GM23338 (cell line): Measurements from ENCODE around the gene DIAPH3. TPM values are rescaled to one million over a fixed set of nuclear protein-coding genes. Genes with fewer than 3 reads are reported as not detected.

ENCODE experiments used
- ATAC-seq: fragments of 200-7000 bp; cut with Tn5 transposase; 3 replicates; pipeline ENCODE4 v1.9.1; 2020
- DNase-seq: peaks from one replicate; pipeline ENCODE4 v3.0.0-alpha.2; 2015; ENCODE audit warnings: low spot score
- H2AFZ ChIP-seq: fragments of 200-600 bp; sonication (generic); 2 replicates; pipeline ENCODE4 v1.8.0; 2016; ENCODE audit warnings: antibody characterized with exemption, mild to moderate bottlenecking, moderate library complexity
- H3F3A ChIP-seq: fragments of 200-600 bp; sonication (generic); replicated peaks from 2 replicates; pipeline ENCODE4 v1.8.0; 2017; ENCODE audit warnings: antibody characterized with exemption, mixed run types, low read depth
- H3K27ac ChIP-seq: fragments of 200-600 bp; sonication (generic); 2 replicates; pipeline ENCODE4 v1.6.1; 2016; ENCODE audit warnings: low read depth
- H3K27me3 ChIP-seq: fragments of 200-600 bp; sonication (generic); 2 replicates; pipeline ENCODE4 v1.8.0; 2016; ENCODE audit warnings: mild to moderate bottlenecking, mixed run types, moderate library complexity; ENCODE audit not compliant: insufficient read depth
- H3K36me3 ChIP-seq: fragments of 200-600 bp; sonication (generic); 2 replicates; pipeline ENCODE4 v1.8.0; 2016; ENCODE audit warnings: mild to moderate bottlenecking; ENCODE audit not compliant: insufficient read depth
- H3K4me1 ChIP-seq: fragments of 200-600 bp; sonication (generic); 2 replicates; pipeline ENCODE4 v1.8.0; 2016; ENCODE audit warnings: mild to moderate bottlenecking, moderate library complexity; ENCODE audit not compliant: insufficient read depth
- H3K4me2 ChIP-seq: fragments of 200-600 bp; sonication (generic); 2 replicates; pipeline ENCODE4 v1.7.1; 2017; ENCODE audit warnings: mixed run types
- H3K4me3 ChIP-seq: fragments of 200-600 bp; sonication (generic); 2 replicates; pipeline ENCODE4 v1.6.1; 2016; ENCODE audit warnings: mixed run types
- H3K79me2 ChIP-seq: fragments of 200-600 bp; sonication (generic); replicated peaks from 2 replicates; pipeline ENCODE4 v1.8.0; 2017; ENCODE audit warnings: mild to moderate bottlenecking; ENCODE audit not compliant: insufficient read depth
- H3K9me2 ChIP-seq: fragments of 200-600 bp; sonication (generic); 2 replicates; pipeline ENCODE4 v1.8.0; 2017; ENCODE audit not compliant: insufficient read depth
- H4K20me1 ChIP-seq: fragments of 200-600 bp; sonication (generic); replicated peaks from 2 replicates; pipeline ENCODE4 v1.8.0; 2017; ENCODE audit warnings: mild to moderate bottlenecking; ENCODE audit not compliant: insufficient read depth
- H3K27ac Mint-ChIP-seq: 2 replicates; pipeline ENCODE4 v1.8.0; 2020; ENCODE audit warnings: inconsistent platforms, mild to moderate bottlenecking, moderate library complexity, mixed read lengths
- H3K27me3 Mint-ChIP-seq: 3 replicates; pipeline ENCODE4 v1.8.0; 2022; ENCODE audit warnings: low read depth, mild to moderate bottlenecking, moderate library complexity, mixed read lengths, inconsistent platforms; ENCODE audit not compliant: insufficient read depth, poor library complexity
- H3K36me3 Mint-ChIP-seq: 3 replicates; pipeline ENCODE4 v1.8.0; 2021; ENCODE audit warnings: low read depth, mild to moderate bottlenecking, inconsistent platforms, moderate library complexity, mixed read lengths
- H3K4me1 Mint-ChIP-seq: 3 replicates; pipeline ENCODE4 v1.8.0; 2020; ENCODE audit warnings: mild to moderate bottlenecking, inconsistent platforms, mixed read lengths
- H3K4me3 Mint-ChIP-seq: 3 replicates; pipeline ENCODE4 v1.8.0; 2021; ENCODE audit warnings: moderate library complexity, mild to moderate bottlenecking, inconsistent platforms, mixed read lengths
- H3K9me3 Mint-ChIP-seq: 3 replicates; pipeline ENCODE4 v1.8.0; 2020; ENCODE audit warnings: moderate library complexity, mild to moderate bottlenecking, inconsistent platforms, mixed read lengths
- CREB1 ChIP-seq: fragments of 250-450 bp; sonication (Bioruptor Pico); IDR thresholded peaks from 2 replicates; pipeline ENCODE4 v1.5.0; 2020; ENCODE audit warnings: low read depth, mild to moderate bottlenecking, moderate library complexity
- EZH2phosphoT487 ChIP-seq: fragments of 200-600 bp; sonication (generic); IDR thresholded peaks from one replicate; pipeline ENCODE4 v1.8.1; 2018; ENCODE audit warnings: antibody characterized with exemption; ENCODE audit not compliant: unreplicated experiment
- NANOG ChIP-seq: IDR thresholded peaks from 2 replicates; pipeline ENCODE4 v1.6.1; 2016; ENCODE audit warnings: antibody characterized with exemption, borderline replicate concordance
- STAT1 ChIP-seq: IDR thresholded peaks from one replicate; pipeline ENCODE4 v1.6.1; 2016; ENCODE audit warnings: antibody characterized with exemption; ENCODE audit not compliant: unreplicated experiment
- ZNF114 ChIP-seq: fragments of 250-450 bp; sonication (Bioruptor Pico); IDR thresholded peaks from 2 replicates; pipeline ENCODE4 v1.5.0; 2020; ENCODE audit warnings: mild to moderate bottlenecking, moderate library complexity
- polyA plus RNA-seq: library from polyadenylated mRNA; unstranded; fragments of >200 nt; fragmentation: Nextera tagmentation; extraction: Ambion mirVana; gene quantifications from 2 replicates; pipeline ENCODE4 v1.2.1, GENCODE V29; 2016
- total RNA-seq: library from RNA; depleted of rRNA; stranded (reverse); fragments of >200 nt; shearing (Covaris generic); gene quantifications from 2 replicates; pipeline ENCODE4 v1.2.3, GENCODE V29; 2014
- TF ChIP-seq, protein P1 (sequence below), 2 experiments: fragments of 200-600 bp in 1 of 2; sonication (generic) in 1 of 2; conservative IDR thresholded peaks; 2 replicates each; pipeline versions ENCODE4 v1.5.1 to v1.6.1; 2016 to 2017; ENCODE audit warnings: antibody characterized with exemption in 2 of 2, low read depth in 2 of 2, mild to moderate bottlenecking in 2 of 2, moderate library complexity in 1 of 2
- TF ChIP-seq, protein P2 (sequence below): fragments of 250-450 bp; sonication (Bioruptor Pico); IDR thresholded peaks from 2 replicates; pipeline ENCODE4 v1.5.0; 2020; ENCODE audit warnings: mild to moderate bottlenecking, moderate library complexity

The DIAPH3 gene
- total and polyA plus RNA-seq, 2 experiments from 2014 or later: 23.4 to 30.2 TPM

DNA sequence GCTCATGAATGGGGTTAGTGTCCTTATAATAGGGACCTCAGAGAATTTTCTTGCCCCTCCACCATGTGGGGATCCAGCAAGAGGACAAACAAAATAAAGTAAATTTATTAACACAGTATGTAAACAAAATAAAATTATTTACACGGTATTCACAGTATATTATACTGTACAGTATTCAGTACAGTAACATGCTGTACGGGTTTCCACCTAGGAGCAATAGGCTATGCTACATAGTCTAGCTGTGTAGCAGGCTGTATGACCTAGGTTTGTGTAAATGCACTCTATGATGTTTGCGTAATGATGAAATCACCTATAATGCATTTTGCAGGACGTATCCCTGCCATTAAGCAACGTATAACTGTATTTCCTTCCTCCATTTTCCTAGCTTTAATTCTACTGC lies 11.8 kb upstream of the DIAPH3 start:
- DNase-seq (no peak), ATAC-seq (no peak)
- H3K9me2 ChIP-seq: no peaks in the 10 kb centered on the region
- Mint-ChIP-seq H3K4me3 (no peak overlapping the region), H3K4me1 (no peaks in the 10 kb centered on the region; the same call in 2 of the 3 replicates), H3K9me3 (no peaks in the 10 kb centered on the region), H3K27me3 (peaks cover 6% of the 10 kb centered on the region), H3K36me3 (no peaks in the 10 kb centered on the region), H3K27ac (no peak overlapping the region)
- H3K4me3 ChIP-seq: no peak overlapping the region
- no peaks in the 10 kb centered on the region for H4K20me1 ChIP-seq
- no peak overlapping the region for H3K27ac ChIP-seq
- H3K79me2 ChIP-seq: no peaks in the 10 kb centered on the region
- no peaks in the 10 kb centered on the region for H3K27me3 ChIP-seq
- H3K36me3 ChIP-seq: no peaks in the 10 kb centered on the region
- no peaks in the 10 kb centered on the region; the same call in 1 of the 2 replicates for H3K4me1 ChIP-seq
- no peaks in the 10 kb centered on the region for H3F3A ChIP-seq
- H3K4me2 ChIP-seq: no peak overlapping the region
- TF ChIP-seq EZH2phosphoT487: no peak
- TF ChIP-seq CREB1 (CRISPR knock-in tag): no peak
- TF ChIP-seq STAT1: no peak
- TF ChIP-seq, protein P1, sequence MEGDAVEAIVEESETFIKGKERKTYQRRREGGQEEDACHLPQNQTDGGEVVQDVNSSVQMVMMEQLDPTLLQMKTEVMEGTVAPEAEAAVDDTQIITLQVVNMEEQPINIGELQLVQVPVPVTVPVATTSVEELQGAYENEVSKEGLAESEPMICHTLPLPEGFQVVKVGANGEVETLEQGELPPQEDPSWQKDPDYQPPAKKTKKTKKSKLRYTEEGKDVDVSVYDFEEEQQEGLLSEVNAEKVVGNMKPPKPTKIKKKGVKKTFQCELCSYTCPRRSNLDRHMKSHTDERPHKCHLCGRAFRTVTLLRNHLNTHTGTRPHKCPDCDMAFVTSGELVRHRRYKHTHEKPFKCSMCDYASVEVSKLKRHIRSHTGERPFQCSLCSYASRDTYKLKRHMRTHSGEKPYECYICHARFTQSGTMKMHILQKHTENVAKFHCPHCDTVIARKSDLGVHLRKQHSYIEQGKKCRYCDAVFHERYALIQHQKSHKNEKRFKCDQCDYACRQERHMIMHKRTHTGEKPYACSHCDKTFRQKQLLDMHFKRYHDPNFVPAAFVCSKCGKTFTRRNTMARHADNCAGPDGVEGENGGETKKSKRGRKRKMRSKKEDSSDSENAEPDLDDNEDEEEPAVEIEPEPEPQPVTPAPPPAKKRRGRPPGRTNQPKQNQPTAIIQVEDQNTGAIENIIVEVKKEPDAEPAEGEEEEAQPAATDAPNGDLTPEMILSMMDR (conservative IDR thresholded peaks at IDR 0.05; ENCODE audit: low read depth in 2 of 2): no peak
- TF ChIP-seq, protein P2, sequence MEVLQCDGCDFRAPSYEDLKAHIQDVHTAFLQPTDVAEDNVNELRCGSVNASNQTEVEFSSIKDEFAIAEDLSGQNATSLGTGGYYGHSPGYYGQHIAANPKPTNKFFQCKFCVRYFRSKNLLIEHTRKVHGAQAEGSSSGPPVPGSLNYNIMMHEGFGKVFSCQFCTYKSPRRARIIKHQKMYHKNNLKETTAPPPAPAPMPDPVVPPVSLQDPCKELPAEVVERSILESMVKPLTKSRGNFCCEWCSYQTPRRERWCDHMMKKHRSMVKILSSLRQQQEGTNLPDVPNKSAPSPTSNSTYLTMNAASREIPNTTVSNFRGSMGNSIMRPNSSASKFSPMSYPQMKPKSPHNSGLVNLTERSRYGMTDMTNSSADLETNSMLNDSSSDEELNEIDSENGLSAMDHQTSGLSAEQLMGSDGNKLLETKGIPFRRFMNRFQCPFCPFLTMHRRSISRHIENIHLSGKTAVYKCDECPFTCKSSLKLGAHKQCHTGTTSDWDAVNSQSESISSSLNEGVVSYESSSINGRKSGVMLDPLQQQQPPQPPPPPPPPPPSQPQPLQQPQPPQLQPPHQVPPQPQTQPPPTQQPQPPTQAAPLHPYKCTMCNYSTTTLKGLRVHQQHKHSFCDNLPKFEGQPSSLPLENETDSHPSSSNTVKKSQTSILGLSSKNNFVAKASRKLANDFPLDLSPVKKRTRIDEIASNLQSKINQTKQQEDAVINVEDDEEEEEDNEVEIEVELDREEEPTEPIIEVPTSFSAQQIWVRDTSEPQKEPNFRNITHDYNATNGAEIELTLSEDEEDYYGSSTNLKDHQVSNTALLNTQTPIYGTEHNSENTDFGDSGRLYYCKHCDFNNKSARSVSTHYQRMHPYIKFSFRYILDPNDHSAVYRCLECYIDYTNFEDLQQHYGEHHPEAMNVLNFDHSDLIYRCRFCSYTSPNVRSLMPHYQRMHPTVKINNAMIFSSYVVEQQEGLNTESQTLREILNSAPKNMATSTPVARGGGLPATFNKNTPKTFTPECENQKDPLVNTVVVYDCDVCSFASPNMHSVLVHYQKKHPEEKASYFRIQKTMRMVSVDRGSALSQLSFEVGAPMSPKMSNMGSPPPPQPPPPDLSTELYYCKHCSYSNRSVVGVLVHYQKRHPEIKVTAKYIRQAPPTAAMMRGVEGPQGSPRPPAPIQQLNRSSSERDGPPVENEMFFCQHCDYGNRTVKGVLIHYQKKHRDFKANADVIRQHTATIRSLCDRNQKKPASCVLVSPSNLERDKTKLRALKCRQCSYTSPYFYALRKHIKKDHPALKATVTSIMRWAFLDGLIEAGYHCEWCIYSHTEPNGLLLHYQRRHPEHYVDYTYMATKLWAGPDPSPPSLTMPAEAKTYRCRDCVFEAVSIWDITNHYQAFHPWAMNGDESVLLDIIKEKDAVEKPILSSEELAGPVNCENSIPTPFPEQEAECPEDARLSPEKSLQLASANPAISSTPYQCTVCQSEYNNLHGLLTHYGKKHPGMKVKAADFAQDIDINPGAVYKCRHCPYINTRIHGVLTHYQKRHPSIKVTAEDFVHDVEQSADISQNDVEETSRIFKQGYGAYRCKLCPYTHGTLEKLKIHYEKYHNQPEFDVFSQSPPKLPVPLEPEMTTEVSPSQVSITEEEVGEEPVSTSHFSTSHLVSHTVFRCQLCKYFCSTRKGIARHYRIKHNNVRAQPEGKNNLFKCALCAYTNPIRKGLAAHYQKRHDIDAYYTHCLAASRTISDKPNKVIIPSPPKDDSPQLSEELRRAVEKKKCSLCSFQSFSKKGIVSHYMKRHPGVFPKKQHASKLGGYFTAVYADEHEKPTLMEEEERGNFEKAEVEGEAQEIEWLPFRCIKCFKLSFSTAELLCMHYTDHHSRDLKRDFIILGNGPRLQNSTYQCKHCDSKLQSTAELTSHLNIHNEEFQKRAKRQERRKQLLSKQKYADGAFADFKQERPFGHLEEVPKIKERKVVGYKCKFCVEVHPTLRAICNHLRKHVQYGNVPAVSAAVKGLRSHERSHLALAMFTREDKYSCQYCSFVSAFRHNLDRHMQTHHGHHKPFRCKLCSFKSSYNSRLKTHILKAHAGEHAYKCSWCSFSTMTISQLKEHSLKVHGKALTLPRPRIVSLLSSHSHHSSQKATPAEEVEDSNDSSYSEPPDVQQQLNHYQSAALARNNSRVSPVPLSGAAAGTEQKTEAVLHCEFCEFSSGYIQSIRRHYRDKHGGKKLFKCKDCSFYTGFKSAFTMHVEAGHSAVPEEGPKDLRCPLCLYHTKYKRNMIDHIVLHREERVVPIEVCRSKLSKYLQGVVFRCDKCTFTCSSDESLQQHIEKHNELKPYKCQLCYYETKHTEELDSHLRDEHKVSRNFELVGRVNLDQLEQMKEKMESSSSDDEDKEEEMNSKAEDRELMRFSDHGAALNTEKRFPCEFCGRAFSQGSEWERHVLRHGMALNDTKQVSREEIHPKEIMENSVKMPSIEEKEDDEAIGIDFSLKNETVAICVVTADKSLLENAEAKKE (CRISPR knock-in tag): no peak
- no peak for TF ChIP-seq NANOG
- TF ChIP-seq ZNF114 (CRISPR knock-in tag): no peak
- H2AFZ ChIP-seq: no peak overlapping the region
